Stimulated activated CD8-positive, alpha-beta memory T cell treated with anti-CD3 and anti-CD28 coated beads, Interleukin-15, amount 100 ng/mL, for 1 hour (primary cell): ENCODE data around the gene NAV2.

ENCODE experiments used
- DNase-seq: peaks from one replicate; pipeline ENCODE4 v3.0.0-alpha.2; 2020; ENCODE audit warnings: low read depth

The NAV2 gene

DNA sequence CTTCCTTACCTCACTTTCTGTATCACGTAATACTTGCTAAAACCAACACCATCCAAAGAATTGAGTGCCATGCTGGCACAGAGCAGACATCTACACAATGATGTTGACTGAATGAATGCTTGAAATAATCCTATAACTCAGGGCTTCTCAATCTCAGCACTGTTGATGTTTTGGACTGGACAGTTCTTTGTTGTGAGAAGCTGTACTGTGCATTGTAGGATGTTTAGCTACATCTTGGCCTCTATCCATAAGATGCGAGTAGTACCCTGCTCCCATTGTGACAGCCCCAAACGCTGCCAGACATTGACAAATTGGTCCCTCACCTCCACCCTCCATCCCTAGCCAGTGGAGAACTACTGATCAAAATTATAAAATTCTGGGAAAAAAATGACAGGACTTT is 153.4 kb downstream of the NAV2 start:
- DNase-seq = no peak

DNA sequence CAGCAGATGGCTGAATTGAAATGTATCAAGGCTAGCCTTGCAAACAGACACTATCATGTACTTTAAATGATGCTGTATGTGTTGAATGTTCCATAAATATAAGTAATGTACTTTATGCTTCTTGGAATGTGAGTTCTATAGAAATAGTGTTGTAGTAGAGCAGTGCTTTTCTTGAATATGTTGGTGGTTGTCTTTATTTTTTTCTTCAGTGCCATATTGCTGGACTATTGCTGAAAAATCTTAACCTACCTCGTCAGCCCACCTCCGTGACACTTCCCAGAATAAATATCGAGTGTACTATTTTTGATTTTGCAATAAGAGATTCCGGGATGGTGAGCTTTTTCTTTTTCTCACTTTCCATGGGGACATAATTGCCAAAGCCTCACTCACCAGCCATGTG is 153.9 kb downstream of the NAV2 start:
- DNase-seq = no peak

DNA sequence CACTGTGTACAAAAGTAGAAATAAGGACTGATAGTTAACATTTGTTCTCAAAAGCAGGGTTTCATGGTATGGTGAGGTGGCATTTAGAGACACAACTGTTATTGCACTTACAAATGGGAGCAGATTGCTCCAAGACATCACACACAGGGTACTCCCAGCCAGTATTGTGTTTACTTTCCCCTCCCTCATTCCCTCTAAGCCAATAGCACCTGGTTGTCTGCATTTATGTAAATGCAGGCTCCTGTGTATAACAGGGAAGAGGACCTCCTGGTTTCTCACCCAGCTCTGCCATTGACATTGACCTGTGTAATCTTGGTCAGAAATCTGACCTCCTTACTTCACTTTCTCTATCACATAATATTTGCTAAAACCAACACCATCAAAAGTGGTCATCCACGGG is 154.4 kb downstream of the NAV2 start:
- DNase-seq = no peak

DNA sequence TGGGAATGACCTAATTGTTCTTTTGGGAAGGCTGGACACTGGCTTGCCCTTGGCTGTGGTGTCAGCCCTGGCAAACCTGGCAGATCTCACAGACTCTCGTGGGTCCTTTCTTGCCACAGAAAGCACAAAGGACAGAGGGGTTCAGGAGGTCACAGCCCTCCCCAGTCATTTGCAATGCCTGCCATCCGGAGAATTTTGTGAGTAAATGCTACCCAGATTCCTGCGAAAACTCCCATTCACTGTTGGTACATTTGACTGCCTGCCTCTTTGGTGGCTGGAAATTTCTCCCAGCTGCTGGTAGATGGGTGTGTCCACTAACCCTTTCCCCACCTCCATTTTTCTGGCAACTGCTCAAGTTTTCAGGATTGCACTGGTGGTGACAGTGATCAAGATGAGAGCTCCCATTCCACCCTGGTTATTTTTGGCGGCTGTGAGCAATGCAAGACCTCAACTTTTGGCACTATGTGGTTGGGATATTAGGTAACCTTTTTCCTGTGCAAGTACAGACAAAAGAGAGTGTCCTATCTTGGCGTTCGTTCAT is 155.7 kb downstream of the NAV2 start:
- no peak for DNase-seq

DNA sequence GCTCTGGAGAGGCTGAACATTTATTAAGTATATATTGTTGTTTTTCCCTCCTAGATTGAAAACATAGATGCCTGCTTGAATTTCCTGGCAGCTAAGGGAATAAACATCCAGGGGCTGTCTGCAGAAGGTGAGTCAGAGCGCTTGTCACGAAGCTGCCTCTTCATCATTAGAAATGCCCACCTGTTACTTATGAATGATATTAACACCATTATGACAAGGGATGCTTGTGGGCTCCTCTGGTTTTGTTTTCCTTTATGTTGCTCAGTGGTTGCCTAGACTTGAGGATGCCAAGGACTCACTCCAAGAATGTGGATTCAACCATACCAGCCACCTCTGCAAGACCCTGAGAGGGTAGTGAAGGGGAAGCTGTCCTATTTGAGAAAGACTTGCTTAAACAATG is 156.2 kb downstream of the NAV2 start:
- DNase-seq = no peak

DNA sequence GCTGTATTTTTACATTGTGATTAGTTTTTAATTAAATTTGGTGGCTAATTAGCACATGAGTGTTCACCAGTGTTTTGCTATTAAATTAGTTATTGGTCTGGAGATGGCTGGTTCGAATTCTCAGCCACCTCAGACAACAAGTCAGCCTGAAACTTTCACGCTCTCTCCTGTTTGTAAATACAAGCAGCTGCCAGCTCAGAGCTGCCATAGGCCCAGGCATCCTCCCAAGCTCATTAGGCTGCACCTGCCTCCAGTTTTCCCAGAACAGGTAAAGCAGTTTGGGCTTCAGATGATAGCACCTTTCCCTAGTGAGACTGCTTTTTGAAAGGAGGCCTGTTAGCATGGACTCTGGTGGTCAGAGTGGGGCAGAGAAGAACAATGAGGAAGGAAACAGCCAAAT is 156.8 kb downstream of the NAV2 start:
- no peak for DNase-seq

DNA sequence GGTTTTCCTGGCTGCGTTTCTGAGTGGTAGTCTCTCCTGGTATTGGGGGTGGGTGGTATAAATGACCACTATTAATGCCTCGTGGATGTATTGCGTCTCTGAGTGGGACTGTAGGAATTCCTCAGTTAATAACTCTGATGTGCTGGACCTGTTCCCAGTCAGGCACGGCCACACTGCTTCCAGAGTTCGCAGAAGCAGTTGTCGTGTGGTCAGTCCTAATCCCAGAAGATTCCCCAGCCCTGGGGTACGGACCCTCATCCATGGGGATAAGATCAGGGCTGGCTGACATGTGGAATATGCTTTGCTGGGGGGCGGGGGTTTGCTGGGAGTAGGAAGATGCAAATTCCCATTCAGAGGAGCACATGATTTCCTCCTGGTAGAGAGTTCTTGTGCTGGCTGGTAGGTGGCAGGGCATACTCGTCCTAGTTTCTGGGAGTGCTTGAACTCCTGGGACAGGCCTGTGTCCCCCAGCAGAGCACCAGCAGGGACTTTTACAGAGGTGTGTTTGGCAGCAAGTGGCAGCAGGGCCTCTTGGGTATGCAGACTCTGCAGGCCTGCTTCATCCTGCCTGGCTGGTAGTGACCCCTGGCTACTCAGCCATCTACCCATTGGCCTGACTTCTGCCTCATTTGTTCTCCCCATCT is 157.4 kb downstream of the NAV2 start:
- DNase-seq = no peak

DNA sequence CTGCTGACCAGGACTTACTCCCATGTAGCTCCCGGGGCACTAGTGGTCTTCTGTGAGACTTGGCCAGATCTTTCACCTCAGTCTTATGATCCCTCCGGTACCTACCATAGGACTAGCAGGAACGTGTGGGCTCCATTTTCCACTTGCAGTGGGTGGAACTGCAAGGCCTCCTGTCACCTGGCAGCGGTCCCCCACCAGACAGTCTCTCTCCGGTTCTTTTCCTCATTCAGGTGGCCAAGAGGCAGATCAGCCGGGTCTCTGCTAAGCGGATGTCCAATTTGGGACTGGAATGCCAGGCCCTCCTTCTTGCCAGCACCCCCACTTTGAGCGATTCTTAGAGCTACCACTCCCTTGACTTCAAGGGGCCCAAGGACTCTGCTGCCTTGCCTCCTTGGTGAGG is 158.9 kb downstream of the NAV2 start:
- no peak for DNase-seq

DNA sequence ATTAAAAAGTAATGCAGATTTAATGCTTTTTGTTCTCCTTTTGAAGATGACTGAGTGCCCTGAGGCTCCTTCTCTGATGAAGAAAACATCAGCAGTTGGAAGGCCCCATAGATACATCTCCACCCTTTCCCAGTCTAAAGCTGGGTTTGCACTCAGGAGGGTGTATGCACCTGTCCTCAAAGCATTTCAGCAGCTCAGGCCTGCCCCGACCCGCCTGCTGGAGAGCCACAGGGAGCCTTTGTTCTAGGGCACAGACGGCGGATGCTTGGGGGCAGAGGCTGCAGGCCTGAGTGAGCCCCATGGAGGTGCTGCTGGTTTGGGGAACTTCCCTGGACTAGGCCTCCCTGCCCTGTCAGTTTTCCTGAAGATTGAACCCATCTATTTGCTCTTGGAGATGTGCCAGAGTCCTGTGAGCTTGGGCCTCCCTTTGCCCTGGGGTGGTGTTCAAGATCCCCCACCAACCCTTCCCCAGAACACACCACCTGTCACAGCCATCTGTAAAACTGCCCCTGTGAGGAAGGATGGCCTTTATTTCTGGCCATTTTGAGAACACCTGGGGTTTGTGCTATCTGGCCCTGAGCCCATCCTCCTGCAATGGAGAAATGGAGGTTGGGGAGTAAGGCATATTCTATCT is 160.0 kb downstream of the NAV2 start:
- DNase-seq = no peak

DNA sequence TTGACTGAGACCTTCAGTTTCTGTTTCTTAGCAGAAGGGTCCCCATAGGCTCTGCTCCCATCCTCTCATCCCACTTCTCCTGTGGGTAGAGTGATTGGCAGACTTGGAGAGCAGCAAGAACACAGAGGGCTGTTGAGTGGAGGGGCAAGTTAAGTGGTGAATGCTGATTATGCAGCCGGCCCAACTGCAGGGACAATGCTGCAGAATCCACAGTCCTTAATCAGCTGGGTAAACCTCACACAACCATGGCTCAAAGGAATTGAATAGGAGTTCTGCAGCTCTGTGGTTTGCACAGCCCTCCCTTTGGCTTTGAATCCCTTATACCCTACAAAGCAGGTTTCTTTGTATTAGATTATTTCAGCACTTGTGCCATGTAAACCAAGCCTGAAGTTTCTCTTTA is 161.1 kb downstream of the NAV2 start:
- no peak for DNase-seq

DNA sequence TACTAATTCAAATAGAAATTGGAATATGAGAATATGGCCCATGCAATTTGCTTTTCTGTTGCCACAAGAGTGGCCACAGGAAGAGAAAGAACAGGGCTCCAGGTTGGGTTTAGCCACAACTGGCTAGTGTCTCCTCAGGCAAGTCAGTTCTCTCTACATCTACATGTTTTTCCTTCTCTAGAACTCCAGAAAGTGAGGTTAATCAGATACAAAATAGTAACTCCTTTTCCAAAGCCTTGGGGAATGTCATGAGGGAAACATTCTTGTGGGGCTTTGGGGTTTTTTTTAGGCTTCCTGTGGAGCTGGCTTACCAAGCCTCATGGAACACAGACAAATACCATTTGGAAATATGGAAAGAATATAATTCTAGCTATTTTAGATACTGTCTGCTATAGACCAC is 161.6 kb downstream of the NAV2 start:
- DNase-seq = no peak

DNA sequence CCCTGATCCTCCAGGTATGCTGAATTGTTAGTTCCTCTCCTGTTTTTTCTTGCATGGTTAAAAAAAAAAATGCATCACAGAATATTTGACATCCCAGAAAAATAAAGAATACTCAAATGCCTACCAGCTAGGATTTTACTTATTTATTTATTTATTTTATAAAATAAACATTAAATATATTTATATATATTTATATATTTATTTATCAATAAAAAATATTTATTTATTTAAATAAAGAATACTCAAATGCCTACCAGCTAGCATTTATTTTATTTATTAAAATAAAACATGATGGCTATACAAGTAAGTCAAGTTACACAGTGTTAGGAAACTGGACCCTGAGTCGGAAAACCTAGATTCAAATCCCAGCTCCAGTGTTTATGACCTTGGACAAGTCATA is 164.1 kb downstream of the NAV2 start:
- no peak for DNase-seq

DNA sequence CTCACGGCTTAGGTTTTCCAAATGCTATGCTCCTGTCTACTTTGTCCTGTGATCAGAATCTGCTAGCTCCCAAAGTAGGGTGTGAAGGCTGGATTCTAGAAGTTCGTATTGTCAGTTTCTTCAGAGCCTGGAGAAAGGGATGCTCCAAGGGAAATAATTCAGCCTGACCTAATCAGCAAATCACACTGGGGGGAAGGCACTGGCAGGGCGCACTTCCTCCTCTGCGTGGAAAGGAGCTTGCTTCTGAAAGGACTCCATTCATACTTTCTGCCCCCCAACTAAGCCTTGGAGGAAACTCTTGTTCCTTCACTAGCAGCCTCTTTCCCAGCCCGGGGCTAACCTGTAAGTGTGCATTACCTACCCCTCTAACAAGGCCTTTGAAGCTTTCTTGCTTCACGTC is 165.9 kb downstream of the NAV2 start:
- DNase-seq = no peak

DNA sequence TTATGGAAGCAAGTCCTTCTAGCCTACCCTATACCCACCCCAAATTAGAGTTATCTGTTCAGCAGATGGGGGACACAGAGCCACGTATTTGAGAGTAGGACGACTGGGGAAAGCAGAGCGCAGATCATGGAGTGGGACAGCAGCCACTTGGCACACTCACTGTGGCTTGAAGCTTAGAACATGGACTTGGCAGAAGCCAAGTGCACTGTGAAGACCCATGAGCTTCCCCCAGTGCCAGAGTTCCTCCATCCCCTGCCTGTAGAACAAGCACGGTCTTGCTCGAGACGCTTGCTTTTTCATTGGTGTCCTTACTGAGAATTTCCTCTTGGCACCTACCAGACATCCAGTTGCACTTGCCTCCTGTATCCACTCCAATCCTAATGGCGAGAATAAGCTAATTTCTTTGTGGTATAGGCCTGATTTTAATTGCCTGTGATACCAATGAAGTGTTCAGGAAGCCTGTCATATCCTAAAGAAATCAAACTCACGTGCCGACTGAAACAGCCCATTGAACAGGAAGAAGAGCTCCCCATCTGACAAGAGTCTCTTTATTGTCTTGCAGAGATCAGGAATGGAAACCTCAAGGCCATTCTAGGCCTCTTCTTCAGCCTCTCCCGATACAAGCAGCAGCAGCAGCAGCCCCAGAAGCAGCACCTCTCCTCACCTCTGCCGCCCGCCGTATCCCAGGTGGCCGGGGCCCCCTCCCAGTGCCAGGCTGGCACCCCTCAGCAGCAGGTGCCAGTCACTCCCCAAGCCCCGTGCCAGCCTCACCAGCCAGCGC is 166.9 kb downstream of the NAV2 start:
- no peak for DNase-seq

DNA sequence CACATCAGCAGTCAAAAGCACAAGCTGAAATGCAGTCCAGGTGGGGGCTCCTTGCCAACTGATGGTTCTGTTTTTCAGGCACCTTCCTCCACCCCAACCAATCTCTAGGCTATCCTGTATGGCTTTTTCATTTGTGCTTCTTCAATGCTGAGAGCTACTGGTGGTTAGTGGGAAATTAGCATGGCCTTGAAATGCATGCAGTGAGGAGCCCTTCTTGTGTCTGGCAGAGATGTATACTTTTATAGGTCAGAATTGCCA is 167.4 kb downstream of the NAV2 start:
- DNase-seq = no peak

DNA sequence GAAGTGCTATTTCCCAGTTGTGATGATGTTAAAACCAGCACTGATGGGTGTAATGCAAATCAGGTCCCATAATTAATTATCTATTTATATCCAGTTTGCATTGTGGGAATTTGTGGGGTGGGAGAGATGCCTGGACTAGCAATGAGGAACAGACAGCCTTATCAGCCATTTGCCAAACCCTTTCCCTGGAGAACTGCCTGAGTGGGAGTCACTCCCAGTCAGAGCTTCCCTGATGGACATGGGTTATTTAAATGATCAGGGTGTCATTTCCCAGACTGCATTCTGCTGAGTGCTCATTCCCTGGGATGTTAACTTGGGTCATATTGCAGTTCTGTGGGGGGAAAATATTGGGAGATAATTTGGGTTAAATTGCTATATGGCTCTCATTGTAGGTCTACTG is 168.5 kb downstream of the NAV2 start:
- no peak for DNase-seq

DNA sequence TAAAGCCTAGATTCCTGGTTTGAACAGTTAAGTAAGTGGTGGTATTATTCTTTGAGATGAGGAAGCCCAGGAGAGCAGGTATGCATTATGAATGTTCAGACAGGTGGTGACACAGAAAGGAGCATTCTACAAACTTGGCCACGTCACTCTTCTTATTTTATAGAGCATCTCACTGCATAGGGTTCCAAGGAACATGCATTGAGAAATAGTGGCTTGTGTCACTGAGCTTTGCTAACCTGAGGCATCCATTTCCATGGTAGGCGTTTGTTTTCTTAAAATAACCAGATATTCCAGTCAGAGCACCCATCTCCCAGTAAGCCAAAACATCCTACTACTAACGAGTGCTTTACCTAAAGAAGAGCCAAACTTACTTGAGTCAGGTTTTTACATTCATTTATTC is 169.7 kb downstream of the NAV2 start:
- no peak for DNase-seq

DNA sequence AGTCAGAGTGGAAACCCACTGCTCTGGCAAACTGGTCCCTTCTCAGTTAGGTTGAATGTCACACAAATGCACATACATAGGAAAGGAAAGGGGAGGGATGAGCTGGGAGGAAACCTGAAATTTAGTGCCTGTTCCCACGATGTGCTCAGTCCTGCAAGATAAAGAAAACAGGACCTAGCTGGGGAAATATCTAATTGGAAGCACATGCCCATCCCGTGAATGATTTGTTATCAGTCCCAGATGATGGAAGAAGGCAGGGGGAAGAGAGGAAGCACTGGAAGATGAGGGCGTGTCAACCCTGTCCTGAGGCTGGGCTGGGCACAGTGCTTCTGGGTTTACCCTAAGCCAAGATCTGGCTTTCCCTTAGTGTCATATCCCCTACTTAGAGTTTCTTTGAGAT is 173.9 kb downstream of the NAV2 start:
- no peak for DNase-seq

DNA sequence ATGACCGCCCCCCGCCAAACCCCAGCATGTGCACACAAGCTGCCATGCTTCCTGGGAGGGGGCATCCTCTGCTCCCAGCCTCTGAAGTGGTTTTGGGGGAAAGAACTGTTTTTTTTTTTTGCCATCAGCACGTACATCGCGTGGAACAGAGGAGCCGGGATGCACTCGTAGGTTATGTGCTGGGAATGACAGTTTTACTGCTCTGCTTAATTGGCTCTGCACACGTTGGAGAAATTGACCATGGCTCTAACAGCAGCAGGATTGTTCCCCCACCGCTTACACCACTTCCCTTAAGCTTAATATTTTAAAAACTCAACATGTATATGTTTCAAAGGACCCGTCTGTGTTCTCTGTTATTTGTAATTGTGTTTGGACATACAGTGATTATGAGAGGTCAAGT is 175.2 kb downstream of the NAV2 start:
- DNase-seq = no peak

DNA sequence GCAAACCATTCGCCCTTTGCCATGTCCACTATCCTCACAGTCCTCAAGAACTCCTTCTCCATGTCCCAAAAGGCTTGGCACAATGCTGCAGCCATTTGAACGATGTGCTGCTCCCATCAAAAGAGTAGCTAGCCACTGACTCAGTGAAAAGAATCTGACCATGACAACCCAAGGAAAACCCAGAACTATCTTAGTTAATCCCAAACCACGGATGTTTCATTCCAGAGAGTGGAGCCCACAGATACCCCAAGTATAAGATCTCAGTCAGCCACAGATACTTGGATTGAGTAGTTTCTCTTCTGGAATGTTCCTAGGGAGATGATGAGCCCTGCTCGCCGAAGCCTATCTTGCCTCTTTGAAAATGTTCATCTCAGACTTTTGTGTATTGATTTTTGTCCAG is 176.9 kb downstream of the NAV2 start:
- DNase-seq = no peak

DNA sequence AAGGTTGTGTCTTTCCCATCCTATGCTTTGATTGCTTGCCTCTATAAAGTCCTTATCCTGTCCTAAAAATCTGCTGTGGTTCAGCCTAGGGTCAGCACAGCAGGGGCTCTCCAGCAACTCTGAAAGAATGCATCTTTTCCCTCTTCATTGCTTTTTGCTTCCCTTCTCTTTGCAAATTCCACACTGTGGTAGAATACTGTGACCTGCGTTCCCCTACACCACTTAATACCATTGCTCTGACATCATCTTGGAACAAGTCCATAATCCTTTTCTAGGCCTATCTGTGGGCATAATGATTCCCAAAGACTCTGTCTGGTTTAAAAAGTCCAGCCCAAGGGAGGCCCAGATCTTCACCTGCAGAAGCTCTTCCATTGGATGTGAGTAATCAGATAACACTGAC is 177.7 kb downstream of the NAV2 start:
- DNase-seq = no peak

DNA sequence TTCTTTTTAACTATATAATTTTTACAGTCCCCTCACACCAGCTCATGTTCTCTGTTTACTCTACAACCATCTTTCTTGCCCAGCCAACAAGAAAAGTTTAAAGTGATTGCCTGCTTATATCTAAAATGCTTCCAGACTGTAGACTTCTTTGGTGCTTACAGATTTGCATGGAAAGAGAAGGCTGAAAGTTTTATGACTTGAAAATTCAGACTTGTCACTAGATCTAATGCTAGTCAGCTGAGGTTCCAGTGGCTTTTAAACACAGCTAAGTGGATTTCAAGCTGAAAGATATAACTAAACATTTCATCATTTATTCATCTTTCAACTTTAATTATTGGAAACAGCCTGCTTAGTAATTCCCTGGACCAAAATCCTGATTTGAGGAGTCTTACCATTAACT is 178.4 kb downstream of the NAV2 start:
- DNase-seq = no peak

DNA sequence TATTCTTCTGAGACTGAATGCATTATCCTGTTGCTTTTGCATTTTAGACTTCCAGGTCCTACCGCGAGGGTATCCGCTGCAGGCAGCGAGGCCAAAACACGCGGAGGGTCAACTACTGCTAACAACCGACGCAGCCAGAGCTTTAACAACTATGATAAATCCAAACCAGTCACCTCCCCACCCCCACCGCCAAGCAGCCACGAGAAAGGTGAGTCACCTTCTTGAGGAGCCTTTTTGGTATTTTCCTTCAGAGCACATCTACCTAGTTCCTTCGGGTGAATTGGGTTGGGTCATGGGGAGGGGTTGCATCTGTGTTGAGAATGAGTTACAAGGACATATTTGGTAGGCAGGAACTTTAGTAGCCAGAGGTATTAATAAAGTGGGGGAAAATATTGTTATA is 179.8 kb downstream of the NAV2 start:
- DNase-seq = no peak

DNA sequence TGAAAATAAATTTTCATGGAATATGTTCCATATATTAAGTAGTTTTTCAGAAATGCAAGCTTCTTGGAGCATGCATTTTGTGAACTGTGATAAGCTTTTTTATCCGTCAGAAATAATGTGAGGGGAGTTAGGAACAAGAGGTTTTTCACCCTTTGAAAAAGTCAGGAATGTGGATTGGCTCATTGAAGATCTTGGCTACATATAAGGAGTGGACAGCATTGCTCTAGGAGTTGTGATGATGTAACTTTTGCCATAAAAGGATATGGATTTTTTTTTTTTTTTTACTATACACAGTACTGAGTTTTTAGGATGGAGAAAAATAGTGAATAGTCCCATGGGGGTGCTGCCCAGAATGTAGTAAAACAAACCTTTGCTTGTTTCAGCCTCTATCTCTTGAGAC is 180.2 kb downstream of the NAV2 start:
- DNase-seq = no peak
